SKM-1 treated with dmso at 0.1 percent for 144 hours (cell line): ENCODE results near the gene LYL1.

Source experiments
- DNase-seq: peaks from one replicate; lab custom pipeline; 2025; ENCODE audit not compliant: unreplicated experiment; lab: John Stamatoyannopoulos, UW

LYL1 gene

GRCh38 chr19:13078381-13078780 lies 24.3 kb downstream of the LYL1 start:
- DNase-seq, result no peak

GRCh38 chr19:13077240-13077639 lies 25.4 kb downstream of the LYL1 start:
- DNase-seq, result no peak

GRCh38 chr19:13076787-13077186 lies 25.9 kb downstream of the LYL1 start:
- no peak for DNase-seq

- DNase-seq, result no peak
Measured at GRCh38 chr19:13076320-13076719, 26.3 kb downstream of the LYL1 start.

- no peak for DNase-seq
Measured at GRCh38 chr19:13074378-13074777, 28.3 kb downstream of the LYL1 start.

GRCh38 chr19:13073263-13073662 lies 29.4 kb downstream of the LYL1 start:
- DNase-seq, result no peak

- DNase-seq, result no peak
Measured at GRCh38 chr19:13072188-13072908, 30.3 kb downstream of the LYL1 start.

- no peak for DNase-seq
Measured at GRCh38 chr19:13071444-13072187, 31.0 kb downstream of the LYL1 start.

GRCh38 chr19:13070425-13071140 lies 32.1 kb downstream of the LYL1 start:
- DNase-seq, result no peak

- no peak for DNase-seq
Measured at GRCh38 chr19:13069415-13070359, 33.0 kb downstream of the LYL1 start.

GRCh38 chr19:13068085-13068846 lies 34.4 kb downstream of the LYL1 start:
- no peak for DNase-seq

GRCh38 chr19:13066933-13067807 lies 35.5 kb downstream of the LYL1 start:
- DNase-seq, result no peak

- DNase-seq, result peak; percentile 16
Measured at GRCh38 chr19:13066226-13066625, 36.4 kb downstream of the LYL1 start.

- DNase-seq, result no peak
Measured at GRCh38 chr19:13064092-13064489, 38.6 kb downstream of the LYL1 start.

- no peak for DNase-seq
Measured at GRCh38 chr19:13063461-13064091, 39.1 kb downstream of the LYL1 start.

GRCh38 chr19:13062317-13062716 lies 40.3 kb downstream of the LYL1 start:
- DNase-seq, result no peak

GRCh38 chr19:13060964-13061927 lies 41.4 kb downstream of the LYL1 start:
- peak; percentile 61 for DNase-seq
